GM12874 (cell line): ENCODE data around the gene ADARB2.

Experiments
- TF ChIP-seq, protein P1 (sequence below): IDR thresholded peaks from 2 replicates; pipeline ENCODE4 v1.5.1; 2011; ENCODE audit warnings: low read depth, mild to moderate bottlenecking, control low read depth, low read length, moderate library complexity; ENCODE audit not compliant: insufficient read depth

The ADARB2 gene

DNA sequence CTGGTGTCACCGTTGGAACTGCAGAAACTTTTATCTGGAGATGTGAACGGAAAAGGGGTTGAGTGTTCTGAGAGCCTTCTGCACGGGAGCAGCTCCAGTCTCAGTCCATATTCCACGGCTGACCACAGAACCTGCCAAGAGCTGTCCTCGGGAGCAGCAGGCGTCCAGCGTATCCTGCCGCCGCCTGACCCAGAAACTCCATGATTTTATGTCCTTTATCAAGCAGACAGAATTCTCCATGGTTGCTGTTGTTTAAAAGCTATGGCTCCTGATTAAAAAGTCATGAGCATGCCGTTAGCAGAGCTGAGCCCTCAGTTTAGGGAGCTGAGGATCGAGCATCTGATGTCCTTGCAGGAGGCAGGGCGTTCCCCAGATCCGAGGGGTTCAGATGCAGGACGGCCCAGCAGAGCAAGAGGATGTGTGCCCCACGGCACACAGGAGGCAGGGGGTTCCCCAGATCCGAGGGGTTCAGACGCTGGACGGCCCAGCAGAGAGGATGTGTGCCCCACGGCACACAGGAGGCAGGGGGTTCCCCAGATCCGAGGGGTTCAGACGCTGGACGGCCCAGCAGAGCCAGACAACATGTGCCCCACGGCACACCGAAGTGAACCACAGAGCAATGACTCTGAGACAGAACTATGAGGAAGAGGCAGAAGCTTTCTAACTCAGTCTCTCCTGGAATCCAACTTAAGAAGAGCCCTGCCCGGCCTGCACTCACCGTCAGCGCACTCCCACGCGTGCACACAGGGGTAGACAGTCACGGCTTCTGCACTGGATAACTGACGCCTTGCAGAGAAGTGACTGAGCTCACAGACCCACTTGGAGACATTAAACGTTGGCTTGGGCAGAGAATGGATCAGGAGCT lies 584.7 kb downstream of the ADARB2 start:
- TF ChIP-seq, protein P1, sequence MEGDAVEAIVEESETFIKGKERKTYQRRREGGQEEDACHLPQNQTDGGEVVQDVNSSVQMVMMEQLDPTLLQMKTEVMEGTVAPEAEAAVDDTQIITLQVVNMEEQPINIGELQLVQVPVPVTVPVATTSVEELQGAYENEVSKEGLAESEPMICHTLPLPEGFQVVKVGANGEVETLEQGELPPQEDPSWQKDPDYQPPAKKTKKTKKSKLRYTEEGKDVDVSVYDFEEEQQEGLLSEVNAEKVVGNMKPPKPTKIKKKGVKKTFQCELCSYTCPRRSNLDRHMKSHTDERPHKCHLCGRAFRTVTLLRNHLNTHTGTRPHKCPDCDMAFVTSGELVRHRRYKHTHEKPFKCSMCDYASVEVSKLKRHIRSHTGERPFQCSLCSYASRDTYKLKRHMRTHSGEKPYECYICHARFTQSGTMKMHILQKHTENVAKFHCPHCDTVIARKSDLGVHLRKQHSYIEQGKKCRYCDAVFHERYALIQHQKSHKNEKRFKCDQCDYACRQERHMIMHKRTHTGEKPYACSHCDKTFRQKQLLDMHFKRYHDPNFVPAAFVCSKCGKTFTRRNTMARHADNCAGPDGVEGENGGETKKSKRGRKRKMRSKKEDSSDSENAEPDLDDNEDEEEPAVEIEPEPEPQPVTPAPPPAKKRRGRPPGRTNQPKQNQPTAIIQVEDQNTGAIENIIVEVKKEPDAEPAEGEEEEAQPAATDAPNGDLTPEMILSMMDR, result no peak

DNA sequence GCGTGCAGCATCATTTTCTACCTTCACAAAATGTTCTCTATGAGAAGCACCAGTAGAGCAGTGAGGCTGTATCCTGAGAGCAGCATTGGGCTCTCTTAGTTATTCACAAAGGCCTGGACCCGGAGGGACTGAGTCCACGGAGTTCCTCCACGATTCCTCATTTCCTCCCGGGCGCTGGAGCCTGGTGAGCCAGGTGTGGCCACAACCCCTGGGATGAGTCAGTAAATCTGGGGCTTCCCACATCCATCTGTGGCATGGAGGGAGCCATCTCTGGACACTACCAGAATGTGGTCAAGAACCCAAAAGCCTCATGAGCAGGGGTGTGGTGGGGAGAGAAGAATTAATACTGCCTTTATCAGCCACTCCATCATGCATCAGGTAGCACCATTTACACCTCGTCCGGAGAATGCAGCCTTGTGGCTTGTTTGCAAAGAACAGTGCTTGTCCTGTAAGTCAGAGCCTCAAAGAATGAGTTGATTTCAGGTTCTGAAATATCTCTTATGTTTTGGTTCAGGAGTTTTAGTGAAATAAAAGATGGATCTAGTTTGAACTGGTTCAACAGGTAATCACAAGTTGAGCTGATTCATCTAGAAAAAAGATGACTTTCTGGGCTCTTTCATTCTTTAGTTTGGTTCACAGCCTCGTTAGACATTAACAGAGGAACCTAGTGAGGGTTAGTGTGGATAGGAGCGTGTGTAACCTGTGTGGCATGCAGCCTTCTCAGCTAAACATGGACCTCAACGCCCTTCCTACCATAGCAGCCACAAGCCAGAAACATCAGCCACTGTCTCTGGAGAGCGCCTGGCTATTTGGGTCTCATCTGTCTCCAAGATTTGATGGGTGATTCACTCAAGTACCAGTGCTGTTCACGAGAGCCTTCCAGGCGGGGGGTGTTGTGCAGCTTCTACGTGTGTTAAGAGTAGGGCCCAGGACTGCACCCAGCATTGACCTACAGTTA lies 586.0 kb downstream of the ADARB2 start:
- TF ChIP-seq, protein P1, result no peak

DNA sequence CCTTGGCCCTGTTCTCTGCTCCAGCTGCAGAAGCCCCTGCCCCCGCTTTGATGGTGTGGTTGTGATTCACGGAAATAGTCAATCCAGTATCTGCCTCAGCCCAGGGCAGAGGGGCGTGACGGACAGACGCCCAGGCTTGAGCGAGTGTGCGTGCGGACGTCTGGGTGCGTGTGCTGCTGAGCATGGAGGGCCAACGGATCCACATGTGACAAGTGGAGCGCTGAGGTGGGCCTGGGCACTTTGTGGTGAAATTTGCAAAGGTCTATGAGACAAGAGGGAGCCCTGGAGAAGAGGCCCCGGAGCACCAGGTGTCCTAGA lies 586.7 kb downstream of the ADARB2 start:
- TF ChIP-seq, protein P1, result no peak

DNA sequence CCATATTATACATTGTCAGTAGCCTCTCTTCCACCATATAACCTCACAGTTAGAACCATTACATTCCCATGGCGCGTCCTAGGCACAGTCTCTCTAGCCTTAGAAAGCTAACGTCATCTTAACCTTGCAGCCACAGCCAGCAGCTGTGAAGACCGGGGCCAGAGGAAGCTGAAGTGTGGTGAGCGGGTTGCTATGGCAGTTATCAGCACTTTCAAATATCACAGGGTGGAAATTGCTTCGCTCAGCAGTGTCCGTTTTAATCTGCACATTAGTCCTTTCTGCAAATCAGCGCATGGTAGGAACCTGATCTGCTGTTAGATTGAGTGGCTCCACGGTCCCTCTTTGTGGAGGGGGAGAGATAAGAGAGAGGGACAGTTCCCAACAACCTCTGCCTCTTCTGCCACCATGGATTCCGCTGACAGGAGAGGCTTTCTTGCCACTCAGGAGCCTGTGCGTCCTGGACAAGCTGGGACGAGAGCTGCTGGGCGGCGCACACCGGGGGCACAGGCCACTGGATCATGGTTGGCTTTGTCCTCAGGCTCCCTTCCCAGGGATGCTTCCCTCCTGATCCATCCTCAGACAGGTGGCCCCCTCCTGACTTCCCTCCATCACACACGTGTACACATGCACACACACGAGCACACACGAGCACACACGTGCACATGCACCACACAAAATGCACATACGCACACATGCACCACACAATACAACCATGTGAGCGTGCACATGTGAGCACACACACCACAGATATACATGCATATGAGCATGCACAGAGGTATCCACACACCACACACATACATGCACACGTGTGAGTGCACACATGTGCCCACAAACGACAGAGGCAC lies 587.3 kb downstream of the ADARB2 start:
- TF ChIP-seq, protein P1, result no peak

DNA sequence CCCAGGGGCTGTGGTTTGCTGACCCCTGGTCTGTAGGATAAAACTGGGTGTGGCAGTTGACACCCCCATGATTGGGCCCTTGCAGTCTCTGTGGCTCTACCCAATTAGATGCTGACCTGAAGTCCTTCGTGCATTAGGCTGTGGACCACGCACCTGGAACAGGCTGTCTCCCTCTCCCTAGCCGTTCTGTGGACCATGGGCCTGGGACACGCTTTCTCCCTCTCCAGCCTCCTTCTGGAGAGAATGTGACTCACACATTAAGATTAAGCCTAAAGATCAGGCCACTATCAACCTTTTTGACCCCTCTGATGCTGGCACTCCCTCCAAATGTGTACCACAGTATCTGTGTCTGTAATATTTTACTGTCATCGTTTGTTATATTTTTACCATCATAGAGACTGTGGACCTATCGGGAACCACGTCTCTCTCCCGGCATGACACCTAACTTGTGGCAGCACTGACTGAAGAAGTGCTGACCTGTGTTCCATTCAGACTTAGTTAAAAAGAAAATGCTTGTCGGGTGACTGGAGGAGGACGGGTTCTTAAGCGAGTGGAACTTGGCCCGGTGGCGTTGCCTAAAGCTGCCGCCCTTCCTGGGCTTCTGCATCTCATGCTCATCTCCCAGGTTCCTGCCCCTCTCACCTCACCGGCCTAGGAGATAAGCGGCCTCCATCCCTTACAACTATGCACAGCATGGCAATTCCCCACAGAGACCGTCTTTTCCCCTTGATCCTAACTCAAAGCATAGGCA lies 588.3 kb downstream of the ADARB2 start:
- TF ChIP-seq, protein P1, result no peak

DNA sequence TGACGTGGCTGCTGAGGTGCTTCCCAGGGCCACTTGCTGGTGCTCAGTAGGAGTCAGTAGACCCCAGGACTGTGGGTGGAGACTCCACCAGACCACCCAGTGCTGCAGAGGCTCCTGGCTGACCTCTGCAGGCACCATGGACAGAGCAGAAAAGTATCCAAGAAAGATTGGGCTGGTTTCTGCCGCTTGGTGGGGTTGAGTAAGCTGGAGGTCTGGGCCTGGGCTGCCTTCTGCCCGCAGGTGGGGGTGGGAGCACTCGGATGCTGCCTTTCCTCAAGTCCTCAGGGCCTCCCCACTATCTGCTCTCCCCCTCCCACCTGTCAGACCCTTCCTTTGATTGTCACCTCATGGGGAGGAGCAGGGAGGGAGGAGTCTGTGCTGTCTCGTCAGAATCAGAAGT lies 589.5 kb downstream of the ADARB2 start:
- TF ChIP-seq, protein P1, result no peak
